Mucosa of gallbladder (tissue), 1 donor: ENCODE results near the gene RNF215. TPM values are rescaled to one million over a fixed set of nuclear protein-coding genes. Genes with fewer than 3 reads are reported as not detected.
A peak's percentile ranks its signal among the peaks of the same experiment; 100 is the strongest.
"Not testable (repeated sequence)": the region's sequence is repeated elsewhere in the genome, so short reads cannot be mapped to it uniquely, and the experiment has no call there.

Experiments used
- DNase-seq: peaks from one replicate; pipeline ENCODE4 v3.0.0-alpha.2; 2020; ENCODE audit warnings: low spot score
- total RNA-seq: library from RNA; stranded (reverse); gene quantifications from one replicate; pipeline ENCODE4 v1.2.1, GENCODE V29; 2021
- donor health status: DM: no; HTN: no; CAD: no.

Gene RNF215
- total RNA-seq, 1 donor from 2014 or later, result 31.2 TPM

GRCh38 chr22:30361916-30362650 is 25.1 kb downstream of the RNF215 start:
- DNase-seq, result no peak

GRCh38 chr22:30358541-30358940 is 28.7 kb downstream of the RNF215 start:
- DNase-seq, result no peak

- no peak for DNase-seq
Measured at GRCh38 chr22:30357650-30358215, 29.5 kb downstream of the RNF215 start.

- no peak for DNase-seq
Measured at GRCh38 chr22:30357236-30357570, 30.0 kb downstream of the RNF215 start.

- peak; percentile 88 for DNase-seq
Measured at GRCh38 chr22:30356449-30357235, 30.6 kb downstream of the RNF215 start, which contains the start of the genes CCDC157 and SF3A1. Gene CCDC157, plus strand, starts transcription at chr22:30357007. Its CDS starts 8,994 bp downstream, at chr22:30366001. Gene SF3A1, minus strand, starts transcription at chr22:30356894. Its CDS starts 102 bp downstream, at chr22:30356792.

GRCh38 chr22:30354644-30355043 is 32.6 kb downstream of the RNF215 start:
- DNase-seq, result no peak

- no peak for DNase-seq
Measured at GRCh38 chr22:30351226-30351625, 36.0 kb downstream of the RNF215 start.

- DNase-seq, result no peak
Measured at GRCh38 chr22:30348809-30349208, 38.4 kb downstream of the RNF215 start.

GRCh38 chr22:30348404-30348803 is 38.8 kb downstream of the RNF215 start:
- no peak for DNase-seq

GRCh38 chr22:30347255-30347892 is 39.8 kb downstream of the RNF215 start:
- DNase-seq, result no peak

- no peak for DNase-seq
Measured at GRCh38 chr22:30344447-30345200, 42.6 kb downstream of the RNF215 start.

- no peak for DNase-seq
Measured at GRCh38 chr22:30340911-30341685, 46.1 kb downstream of the RNF215 start.

GRCh38 chr22:30338802-30339201 is 48.4 kb downstream of the RNF215 start:
- no peak for DNase-seq

GRCh38 chr22:30338341-30338740 is 48.9 kb downstream of the RNF215 start:
- DNase-seq, result not testable (repeated sequence)

- DNase-seq, result no peak
Measured at GRCh38 chr22:30337461-30337778, 49.8 kb downstream of the RNF215 start.

- DNase-seq, result no peak
Measured at GRCh38 chr22:30336752-30337460, 50.3 kb downstream of the RNF215 start.

- DNase-seq, result no peak
Measured at GRCh38 chr22:30335236-30335635, 52.0 kb downstream of the RNF215 start.

GRCh38 chr22:30334646-30335045 is 52.6 kb downstream of the RNF215 start:
- DNase-seq, result no peak

- DNase-seq, result no peak
Measured at GRCh38 chr22:30333707-30334087, 53.5 kb downstream of the RNF215 start.
